ENCODE data around the gene ETFA. TPM values are rescaled to one million over a fixed set of nuclear protein-coding genes. Genes with fewer than 3 reads are reported as not detected.

Gene ETFA
- polyA plus RNA-seq, 3 donors, result 62.1 to 178 (median 166) TPM

- H3K36me3 Mint-ChIP-seq, result peaks cover 0 to 3% of the 10 kb centered on the region in 2 donors
- Histone ChIP-seq H3K9ac (ENCODE audit: insufficient read depth, low read length, poor library complexity, severe bottlenecking) (no peak overlapping the region), H3K4me2 (replicated peaks; ENCODE audit: extremely low read depth, low read length, poor library complexity, severe bottlenecking) (no peak overlapping the region), H3K4me3 (replicated peaks in 1 of 3; ENCODE audit: low read depth in 2 of 3, low read length in 3 of 3) (no peak overlapping the region), H3K79me2 (ENCODE audit: insufficient read depth, low read length) (no peaks in the 10 kb centered on the region), H3K27me3 (ENCODE audit: control insufficient read depth in 2 of 2, insufficient read depth in 2 of 2, low read length in 2 of 2) (peaks cover 4 to 23% of the 10 kb centered on the region in 2 donors), H3K4me1 (ENCODE audit: control insufficient read depth in 1 of 2, insufficient read depth in 2 of 2, low read length in 2 of 2) (peaks cover 11 to 14% of the 10 kb centered on the region in 2 donors), H3K36me3 (replicated peaks in 1 of 2; ENCODE audit: control insufficient read depth in 1 of 2, insufficient read depth in 2 of 2, low read length in 2 of 2) (no peaks in the 10 kb centered on the region), H3K27ac (ENCODE audit: low read depth in 1 of 2, low read length in 2 of 2) (no peak overlapping the region), H2AFZ (ENCODE audit: insufficient read depth, low read depth, low read length, poor library complexity, severe bottlenecking) (no peak overlapping the region), H4K20me1 (ENCODE audit: insufficient read depth, low read length) (no peaks in the 10 kb centered on the region), H3K9me3 (replicated peaks in 1 of 2; ENCODE audit: control insufficient read depth in 1 of 2, insufficient read depth in 1 of 2, low read length in 2 of 2) (no peaks in the 10 kb centered on the region)
- H3K27ac Mint-ChIP-seq, result no peak overlapping the region
- peaks cover 29 to 33% (median 33%) of the 10 kb centered on the region in 3 donors for H3K27me3 Mint-ChIP-seq (ENCODE audit: low read depth in 3 of 3)
- peaks cover 23% of the 10 kb centered on the region for H3K4me1 Mint-ChIP-seq
- TF ChIP-seq CTCF (IDR thresholded peaks at IDR 0.05), result no peak
- 91% methylated on average over 7 of the region's 7 CpGs for WGBS (ENCODE audit: insufficient coverage)
- no peak overlapping the region for H3K4me3 Mint-ChIP-seq
- H3K9me3 Mint-ChIP-seq, result no peaks in the 10 kb centered on the region
- DNase-seq, result no peak
- intact Hi-C loops (cut with micrococcal nuclease), result no loop called here
Measured at GRCh38 chr15:76195506-76196268, 115.6 kb downstream of the ETFA start.

- no peaks in the 10 kb centered on the region for H4K20me1 ChIP-seq (ENCODE audit: insufficient read depth, low read length)
- 85% methylated on average over 8 of the region's 8 CpGs for WGBS (ENCODE audit: insufficient coverage)
- H3K27me3 ChIP-seq (ENCODE audit: control insufficient read depth in 2 of 2, insufficient read depth in 2 of 2, low read length in 2 of 2), result peaks cover 6 to 40% of the 10 kb centered on the region in 2 donors
- H2AFZ ChIP-seq (ENCODE audit: insufficient read depth, low read depth, low read length, poor library complexity, severe bottlenecking), result no peak overlapping the region
- intact Hi-C loops (cut with micrococcal nuclease), result no loop called here
- H3K4me3 ChIP-seq (replicated peaks in 1 of 3; ENCODE audit: low read depth in 2 of 3, low read length in 3 of 3), result no peak overlapping the region
- peaks cover 30% of the 10 kb centered on the region for H3K4me1 Mint-ChIP-seq
- no peak overlapping the region for H3K9ac ChIP-seq (ENCODE audit: insufficient read depth, low read length, poor library complexity, severe bottlenecking)
- H3K4me3 Mint-ChIP-seq, result no peak overlapping the region
- H3K4me1 ChIP-seq (ENCODE audit: control insufficient read depth in 1 of 2, insufficient read depth in 2 of 2, low read length in 2 of 2), result peaks cover 17% of the 10 kb centered on the region in 2 donors
- peaks cover 0 to under 1% of the 10 kb centered on the region in 2 donors for H3K36me3 Mint-ChIP-seq
- no peak overlapping the region for H3K4me2 ChIP-seq (replicated peaks; ENCODE audit: extremely low read depth, low read length, poor library complexity, severe bottlenecking)
- no peak overlapping the region for H3K27ac ChIP-seq (ENCODE audit: low read depth in 1 of 2, low read length in 2 of 2)
- H3K79me2 ChIP-seq (ENCODE audit: insufficient read depth, low read length), result no peaks in the 10 kb centered on the region
- no peak for TF ChIP-seq CTCF (IDR thresholded peaks at IDR 0.05)
- H3K36me3 ChIP-seq (replicated peaks in 1 of 2; ENCODE audit: control insufficient read depth in 1 of 2, insufficient read depth in 2 of 2, low read length in 2 of 2), result no peaks in the 10 kb centered on the region
- DNase-seq, result no peak
- peaks cover 0 to 2% (median 0%) of the 10 kb centered on the region in 7 donors for H3K9me3 Mint-ChIP-seq
- peaks cover 44 to 50% (median 49%) of the 10 kb centered on the region in 3 donors for H3K27me3 Mint-ChIP-seq (ENCODE audit: low read depth in 3 of 3)
- H3K9me3 ChIP-seq (replicated peaks in 1 of 2; ENCODE audit: control insufficient read depth in 1 of 2, insufficient read depth in 1 of 2, low read length in 2 of 2), result no peaks in the 10 kb centered on the region
- H3K27ac Mint-ChIP-seq, result no peak overlapping the region
Measured at GRCh38 chr15:76193934-76194333, 117.3 kb downstream of the ETFA start.
